H1 (cell line): ENCODE measurements around the gene BRINP3. TPM values are rescaled to one million over a fixed set of nuclear protein-coding genes. Genes with fewer than 3 reads are reported as not detected.

Source experiments
- polyA plus RNA-seq, 7 experiments: library from polyadenylated mRNA; depleted of rRNA in 3 of 7; stranded (reverse) in 5 of 7; unstranded in 2 of 7; fragments of >200 nt in 5 of 7; fragments of 200-250 nt in 2 of 7; gene quantifications; 1 replicate in 5 of 7; 2 replicates in 1 of 7; 4 replicates in 1 of 7; pipeline versions ENCODE4 v1.2.1 to v1.2.3, GENCODE V29; 2011 to 2013; ENCODE audit warnings: missing spikeins in 2 of 7, mixed read lengths in 2 of 7
- total RNA-seq: library from RNA; stranded (reverse); fragmentation: NEBNext Ultra II Directional; extraction: Animal tissue kit (Norgen Biotek cat#: 25700); gene quantifications from 2 replicates; pipeline ENCODE4 v1.2.1, GENCODE V29; 2021
- TF ChIP-seq, protein P1 (sequence below): fragments of 300-600 bp; sonication (generic); IDR thresholded peaks from 2 replicates; pipeline ENCODE4 v1.7.1; 2012; ENCODE audit warnings: low read length, moderate library complexity, mild to moderate bottlenecking, inconsistent platforms; ENCODE audit not compliant: insufficient replicate concordance

Gene BRINP3
- total and polyA plus RNA-seq, 2 of the 8 experiments (the other 6 are each of a cell fraction or from before 2014, with no cell fraction given) = not detected

DNA sequence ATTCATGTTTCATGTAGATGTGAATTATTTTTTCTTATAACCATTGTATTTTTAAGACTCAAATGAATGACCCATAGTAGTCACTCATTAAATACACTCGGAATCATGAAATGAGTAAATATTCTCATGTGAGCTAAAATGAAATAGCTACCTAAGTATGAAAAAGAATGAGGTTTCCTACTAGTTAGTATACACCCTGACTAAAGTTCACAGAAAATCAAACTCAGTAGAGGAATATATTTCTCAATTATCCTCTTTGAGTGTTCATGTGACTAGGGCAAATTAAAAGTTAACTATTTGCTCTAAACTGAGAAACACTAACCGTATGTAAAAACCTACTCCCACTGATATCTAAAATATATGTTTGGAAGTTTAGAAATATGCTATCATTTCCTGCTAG, 187.8 kb downstream of the BRINP3 start (continued):
- TF ChIP-seq, protein P1, sequence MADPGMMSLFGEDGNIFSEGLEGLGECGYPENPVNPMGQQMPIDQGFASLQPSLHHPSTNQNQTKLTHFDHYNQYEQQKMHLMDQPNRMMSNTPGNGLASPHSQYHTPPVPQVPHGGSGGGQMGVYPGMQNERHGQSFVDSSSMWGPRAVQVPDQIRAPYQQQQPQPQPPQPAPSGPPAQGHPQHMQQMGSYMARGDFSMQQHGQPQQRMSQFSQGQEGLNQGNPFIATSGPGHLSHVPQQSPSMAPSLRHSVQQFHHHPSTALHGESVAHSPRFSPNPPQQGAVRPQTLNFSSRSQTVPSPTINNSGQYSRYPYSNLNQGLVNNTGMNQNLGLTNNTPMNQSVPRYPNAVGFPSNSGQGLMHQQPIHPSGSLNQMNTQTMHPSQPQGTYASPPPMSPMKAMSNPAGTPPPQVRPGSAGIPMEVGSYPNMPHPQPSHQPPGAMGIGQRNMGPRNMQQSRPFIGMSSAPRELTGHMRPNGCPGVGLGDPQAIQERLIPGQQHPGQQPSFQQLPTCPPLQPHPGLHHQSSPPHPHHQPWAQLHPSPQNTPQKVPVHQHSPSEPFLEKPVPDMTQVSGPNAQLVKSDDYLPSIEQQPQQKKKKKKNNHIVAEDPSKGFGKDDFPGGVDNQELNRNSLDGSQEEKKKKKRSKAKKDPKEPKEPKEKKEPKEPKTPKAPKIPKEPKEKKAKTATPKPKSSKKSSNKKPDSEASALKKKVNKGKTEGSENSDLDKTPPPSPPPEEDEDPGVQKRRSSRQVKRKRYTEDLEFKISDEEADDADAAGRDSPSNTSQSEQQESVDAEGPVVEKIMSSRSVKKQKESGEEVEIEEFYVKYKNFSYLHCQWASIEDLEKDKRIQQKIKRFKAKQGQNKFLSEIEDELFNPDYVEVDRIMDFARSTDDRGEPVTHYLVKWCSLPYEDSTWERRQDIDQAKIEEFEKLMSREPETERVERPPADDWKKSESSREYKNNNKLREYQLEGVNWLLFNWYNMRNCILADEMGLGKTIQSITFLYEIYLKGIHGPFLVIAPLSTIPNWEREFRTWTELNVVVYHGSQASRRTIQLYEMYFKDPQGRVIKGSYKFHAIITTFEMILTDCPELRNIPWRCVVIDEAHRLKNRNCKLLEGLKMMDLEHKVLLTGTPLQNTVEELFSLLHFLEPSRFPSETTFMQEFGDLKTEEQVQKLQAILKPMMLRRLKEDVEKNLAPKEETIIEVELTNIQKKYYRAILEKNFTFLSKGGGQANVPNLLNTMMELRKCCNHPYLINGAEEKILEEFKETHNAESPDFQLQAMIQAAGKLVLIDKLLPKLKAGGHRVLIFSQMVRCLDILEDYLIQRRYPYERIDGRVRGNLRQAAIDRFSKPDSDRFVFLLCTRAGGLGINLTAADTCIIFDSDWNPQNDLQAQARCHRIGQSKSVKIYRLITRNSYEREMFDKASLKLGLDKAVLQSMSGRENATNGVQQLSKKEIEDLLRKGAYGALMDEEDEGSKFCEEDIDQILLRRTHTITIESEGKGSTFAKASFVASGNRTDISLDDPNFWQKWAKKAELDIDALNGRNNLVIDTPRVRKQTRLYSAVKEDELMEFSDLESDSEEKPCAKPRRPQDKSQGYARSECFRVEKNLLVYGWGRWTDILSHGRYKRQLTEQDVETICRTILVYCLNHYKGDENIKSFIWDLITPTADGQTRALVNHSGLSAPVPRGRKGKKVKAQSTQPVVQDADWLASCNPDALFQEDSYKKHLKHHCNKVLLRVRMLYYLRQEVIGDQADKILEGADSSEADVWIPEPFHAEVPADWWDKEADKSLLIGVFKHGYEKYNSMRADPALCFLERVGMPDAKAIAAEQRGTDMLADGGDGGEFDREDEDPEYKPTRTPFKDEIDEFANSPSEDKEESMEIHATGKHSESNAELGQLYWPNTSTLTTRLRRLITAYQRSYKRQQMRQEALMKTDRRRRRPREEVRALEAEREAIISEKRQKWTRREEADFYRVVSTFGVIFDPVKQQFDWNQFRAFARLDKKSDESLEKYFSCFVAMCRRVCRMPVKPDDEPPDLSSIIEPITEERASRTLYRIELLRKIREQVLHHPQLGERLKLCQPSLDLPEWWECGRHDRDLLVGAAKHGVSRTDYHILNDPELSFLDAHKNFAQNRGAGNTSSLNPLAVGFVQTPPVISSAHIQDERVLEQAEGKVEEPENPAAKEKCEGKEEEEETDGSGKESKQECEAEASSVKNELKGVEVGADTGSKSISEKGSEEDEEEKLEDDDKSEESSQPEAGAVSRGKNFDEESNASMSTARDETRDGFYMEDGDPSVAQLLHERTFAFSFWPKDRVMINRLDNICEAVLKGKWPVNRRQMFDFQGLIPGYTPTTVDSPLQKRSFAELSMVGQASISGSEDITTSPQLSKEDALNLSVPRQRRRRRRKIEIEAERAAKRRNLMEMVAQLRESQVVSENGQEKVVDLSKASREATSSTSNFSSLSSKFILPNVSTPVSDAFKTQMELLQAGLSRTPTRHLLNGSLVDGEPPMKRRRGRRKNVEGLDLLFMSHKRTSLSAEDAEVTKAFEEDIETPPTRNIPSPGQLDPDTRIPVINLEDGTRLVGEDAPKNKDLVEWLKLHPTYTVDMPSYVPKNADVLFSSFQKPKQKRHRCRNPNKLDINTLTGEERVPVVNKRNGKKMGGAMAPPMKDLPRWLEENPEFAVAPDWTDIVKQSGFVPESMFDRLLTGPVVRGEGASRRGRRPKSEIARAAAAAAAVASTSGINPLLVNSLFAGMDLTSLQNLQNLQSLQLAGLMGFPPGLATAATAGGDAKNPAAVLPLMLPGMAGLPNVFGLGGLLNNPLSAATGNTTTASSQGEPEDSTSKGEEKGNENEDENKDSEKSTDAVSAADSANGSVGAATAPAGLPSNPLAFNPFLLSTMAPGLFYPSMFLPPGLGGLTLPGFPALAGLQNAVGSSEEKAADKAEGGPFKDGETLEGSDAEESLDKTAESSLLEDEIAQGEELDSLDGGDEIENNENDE = no peak
